Mesothelial cell of epicardium (in vitro differentiated cells): Measurements from ENCODE around the gene FZD7. TPM values are rescaled to one million over a fixed set of nuclear protein-coding genes. Genes with fewer than 3 reads are reported as not detected.
A peak's percentile ranks its signal among the peaks of the same experiment; 100 is the strongest.

Experiments
- DNase-seq, 2 experiments: peaks; one replicate each; pipeline ENCODE4 v3.0.0; 2021; ENCODE audit warnings: low spot score in 2 of 2; ENCODE audit not compliant: unreplicated experiment in 2 of 2
- H3K27ac Mint-ChIP-seq: 2 replicates; pipeline ENCODE4 v1.8.0; 2021; ENCODE audit warnings: mixed read lengths
- H3K27me3 Mint-ChIP-seq: 2 replicates; pipeline ENCODE4 v1.8.0; 2021; ENCODE audit warnings: low read depth, mixed read lengths
- H3K36me3 Mint-ChIP-seq: 2 replicates; pipeline ENCODE4 v1.8.0; 2021; ENCODE audit warnings: mixed read lengths
- H3K4me1 Mint-ChIP-seq: 2 replicates; pipeline ENCODE4 v1.8.0; 2021; ENCODE audit warnings: mixed read lengths
- H3K4me3 Mint-ChIP-seq: 2 replicates; pipeline ENCODE4 v1.8.0; 2021; ENCODE audit warnings: mild to moderate bottlenecking, moderate library complexity, mixed read lengths
- H3K9me3 Mint-ChIP-seq: 2 replicates; pipeline ENCODE4 v1.8.0; 2021; ENCODE audit warnings: mixed read lengths
- CTCF ChIP-seq: fragments of 200-600 bp; sonication (generic); IDR thresholded peaks from one replicate; pipeline ENCODE4 v1.5.0; 2021; ENCODE audit warnings: antibody characterized with exemption; ENCODE audit not compliant: unreplicated experiment
- total RNA-seq: library from RNA; stranded (reverse); gene quantifications from 3 replicates; pipeline ENCODE4 v1.2.1, GENCODE V29; 2021

The FZD7 gene
- total RNA-seq, 1 donor from 2014 or later, result 132 TPM

GRCh38 chr2:202018950-202019349 lies 14.7 kb upstream of the FZD7 start:
- no peak for TF ChIP-seq CTCF
- no peaks in the 10 kb centered on the region for H3K9me3 Mint-ChIP-seq
- peak overlapping the region; percentile 53 for H3K27ac Mint-ChIP-seq
- H3K36me3 Mint-ChIP-seq, result no peaks in the 10 kb centered on the region
- no peaks in the 10 kb centered on the region for H3K27me3 Mint-ChIP-seq
- H3K4me1 Mint-ChIP-seq, result peaks cover 61% of the 10 kb centered on the region
- no peak for DNase-seq
- no peak overlapping the region for H3K4me3 Mint-ChIP-seq

DNA sequence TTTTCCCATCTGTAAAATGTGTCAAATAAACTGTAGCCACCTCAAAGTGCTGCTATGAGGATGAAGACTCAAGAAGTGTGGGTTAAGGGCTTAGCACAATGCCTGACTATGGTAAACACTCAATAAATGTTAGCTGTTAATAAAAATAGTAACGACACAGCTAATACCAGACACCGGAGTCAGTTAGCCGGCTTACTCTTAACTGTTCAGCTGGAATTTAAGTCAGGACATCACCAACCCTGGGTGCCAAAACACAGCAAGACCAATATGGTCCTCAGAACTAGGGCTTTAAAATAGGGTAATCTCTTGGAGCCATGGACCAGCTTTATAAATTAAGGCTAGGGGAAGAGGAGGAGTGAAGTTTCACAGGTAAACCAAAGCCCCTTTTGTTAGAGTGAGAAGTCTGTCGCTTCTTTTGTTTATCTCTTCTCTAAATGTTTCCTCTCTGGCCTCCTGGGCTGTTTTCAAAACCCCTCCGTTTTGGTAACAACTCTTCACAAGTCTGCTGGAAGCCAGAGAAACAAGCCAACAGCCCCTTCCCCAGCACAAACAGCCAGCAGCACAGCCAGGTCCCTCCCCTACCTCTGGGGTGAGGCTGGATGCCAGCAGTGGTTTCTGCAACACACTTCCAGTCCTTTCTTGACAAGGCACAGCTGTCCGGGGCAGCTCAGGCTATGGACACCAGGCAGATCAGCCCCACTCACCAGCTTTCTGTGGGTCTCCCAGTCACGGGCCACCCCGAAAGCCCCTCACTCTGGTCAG lies 13.8 kb upstream of the FZD7 start:
- DNase-seq, result no peak
- H3K4me3 Mint-ChIP-seq, result no peak overlapping the region
- H3K36me3 Mint-ChIP-seq, result no peaks in the 10 kb centered on the region
- H3K9me3 Mint-ChIP-seq, result no peaks in the 10 kb centered on the region
- peak overlapping the region; percentile 43 for H3K27ac Mint-ChIP-seq
- no peak for TF ChIP-seq CTCF
- H3K27me3 Mint-ChIP-seq, result no peaks in the 10 kb centered on the region
- H3K4me1 Mint-ChIP-seq, result peaks cover 58% of the 10 kb centered on the region

- Mint-ChIP-seq H3K27me3 (no peaks in the 10 kb centered on the region), H3K9me3 (no peaks in the 10 kb centered on the region), H3K36me3 (no peaks in the 10 kb centered on the region), H3K4me1 (peaks cover 41% of the 10 kb centered on the region), H3K4me3 (no peak overlapping the region), H3K27ac (peak overlapping the region; percentile 55)
- no peak for DNase-seq
- no peak for TF ChIP-seq CTCF
Measured at GRCh38 chr2:202022755-202023154, 10.9 kb upstream of the FZD7 start.

GRCh38 chr2:202023198-202023903 lies 10.3 kb upstream of the FZD7 start:
- H3K27ac Mint-ChIP-seq, result peak overlapping the region; percentile 55
- H3K4me3 Mint-ChIP-seq, result no peak overlapping the region
- TF ChIP-seq CTCF, result no peak
- H3K27me3 Mint-ChIP-seq, result no peaks in the 10 kb centered on the region
- no peak for DNase-seq
- peaks cover 35% of the 10 kb centered on the region for H3K4me1 Mint-ChIP-seq
- no peaks in the 10 kb centered on the region for H3K36me3 Mint-ChIP-seq
- H3K9me3 Mint-ChIP-seq, result no peaks in the 10 kb centered on the region

GRCh38 chr2:202023904-202024266 lies 9.8 kb upstream of the FZD7 start:
- no peak for DNase-seq
- H3K9me3 Mint-ChIP-seq, result no peaks in the 10 kb centered on the region
- no peaks in the 10 kb centered on the region for H3K27me3 Mint-ChIP-seq
- H3K4me3 Mint-ChIP-seq, result no peak overlapping the region
- peak overlapping the region; percentile 47 for H3K27ac Mint-ChIP-seq
- TF ChIP-seq CTCF, result no peak
- peaks cover 30% of the 10 kb centered on the region for H3K4me1 Mint-ChIP-seq
- no peaks in the 10 kb centered on the region for H3K36me3 Mint-ChIP-seq
